Calu3 (cell line): ENCODE measurements around the gene FGF3. TPM values are rescaled to one million over a fixed set of nuclear protein-coding genes. Genes with fewer than 3 reads are reported as not detected.

Experiments
- BruUV-seq: library from RNA; stranded (reverse); fragments of 400-500 nt; replicated peaks from 2 replicates; lab custom pipeline; 2021; lab: Mats Ljungman, UMichigan
- CTCF ChIA-PET: fragments of 300-600 bp; sonication (Branson Sonifier 250); formaldehyde crosslinking; loops from one replicate; lab custom pipeline; 2022; ENCODE audit warnings: antibody characterized with exemption; lab: Charles Lee
- DNase-seq: peaks from one replicate; pipeline ENCODE4 v3.0.0; 2022
- H3K27ac Mint-ChIP-seq: one replicate; pipeline ENCODE4 v1.8.0; 2022; ENCODE audit warnings: mixed read lengths; ENCODE audit not compliant: unreplicated experiment
- H3K27me3 Mint-ChIP-seq: one replicate; pipeline ENCODE4 v1.8.0; 2022; ENCODE audit warnings: mixed read lengths; ENCODE audit not compliant: unreplicated experiment
- H3K36me3 Mint-ChIP-seq: one replicate; pipeline ENCODE4 v1.8.0; 2022; ENCODE audit warnings: mild to moderate bottlenecking, moderate library complexity, mixed read lengths; ENCODE audit not compliant: insufficient read depth, unreplicated experiment
- H3K4me1 Mint-ChIP-seq: one replicate; pipeline ENCODE4 v1.8.0; 2022; ENCODE audit warnings: mild to moderate bottlenecking, low read depth, mixed read lengths; ENCODE audit not compliant: unreplicated experiment
- H3K4me3 Mint-ChIP-seq: one replicate; pipeline ENCODE4 v1.8.0; 2022; ENCODE audit warnings: mild to moderate bottlenecking, low read depth, moderate library complexity, mixed read lengths; ENCODE audit not compliant: unreplicated experiment
- H3K9me3 Mint-ChIP-seq: one replicate; pipeline ENCODE4 v1.8.0; 2022; ENCODE audit warnings: low read depth, mixed read lengths; ENCODE audit not compliant: unreplicated experiment
- intact Hi-C: fragments of 100-400 bp; cut with micrococcal nuclease; formaldehyde crosslinking; loops from one replicate; pipeline ENCODE4 v1.10.0; 2022; ENCODE audit not compliant: unreplicated experiment
- total RNA-seq: library from RNA; stranded (reverse); gene quantifications from 2 replicates; pipeline ENCODE4 v1.2.3, GENCODE V29; 2022
- TF ChIP-seq, protein P1 (sequence below): fragments of 200-600 bp; IDR thresholded peaks from one replicate; pipeline ENCODE4 v1.8.0; 2022; ENCODE audit warnings: antibody characterized with exemption; ENCODE audit not compliant: unreplicated experiment

FGF3 gene
- total RNA-seq, 1 experiment from 2014 or later = not detected

DNA sequence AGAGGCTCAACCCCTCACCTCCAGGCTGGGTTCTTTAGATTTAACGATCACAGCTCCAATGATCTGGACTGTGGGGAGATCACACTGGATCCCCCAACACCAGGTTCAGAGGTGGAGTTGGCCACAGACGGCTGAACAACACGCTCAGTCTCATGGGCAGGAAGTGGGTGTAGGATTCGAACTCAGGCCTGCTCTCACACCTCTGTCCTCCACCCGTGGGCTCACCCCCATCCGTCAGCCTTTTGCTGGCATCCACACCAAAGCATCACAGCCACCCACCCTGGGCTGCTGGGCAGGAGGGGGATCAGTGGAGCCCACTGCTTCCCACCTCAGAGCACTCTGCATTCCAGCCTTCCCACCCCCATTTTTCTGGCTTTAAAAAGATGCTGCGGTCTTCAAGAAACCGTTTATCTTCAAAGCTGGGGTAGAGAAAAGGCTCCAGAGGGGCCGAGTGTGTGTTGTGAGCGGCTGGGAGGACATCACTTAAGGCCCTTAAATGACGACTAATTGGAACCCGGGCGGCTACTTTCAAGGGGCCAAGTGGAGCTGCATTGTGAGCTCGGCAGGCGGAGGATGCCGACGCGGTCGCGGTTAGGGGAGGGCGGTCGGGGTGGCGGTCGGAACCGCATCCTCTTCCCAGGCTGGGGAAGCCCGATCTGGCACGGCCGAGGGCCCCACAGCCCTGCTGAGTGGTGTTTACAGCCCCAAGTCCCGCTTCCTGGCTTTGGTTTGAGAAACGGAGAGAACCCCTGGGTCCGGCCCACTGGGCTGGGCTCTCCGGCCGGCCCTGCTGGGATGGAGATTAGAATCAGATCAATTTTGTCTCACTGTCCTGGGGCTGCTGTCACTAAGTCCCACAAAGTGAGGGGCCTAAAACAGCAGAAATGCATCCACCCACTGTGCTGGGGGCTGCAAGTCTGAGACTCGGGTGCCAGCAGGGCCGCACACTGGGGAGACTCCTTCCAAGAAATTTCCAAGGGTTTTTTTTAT lies 15.9 kb upstream of the FGF3 start:
- Mint-ChIP-seq H3K27ac (no peak overlapping the region), H3K4me3 (no peak overlapping the region), H3K27me3 (peaks cover 13% of the 10 kb centered on the region), H3K4me1 (no peaks in the 10 kb centered on the region), H3K36me3 (no peaks in the 10 kb centered on the region), H3K9me3 (no peaks in the 10 kb centered on the region)
- no peak for DNase-seq
- TF ChIP-seq, protein P1, sequence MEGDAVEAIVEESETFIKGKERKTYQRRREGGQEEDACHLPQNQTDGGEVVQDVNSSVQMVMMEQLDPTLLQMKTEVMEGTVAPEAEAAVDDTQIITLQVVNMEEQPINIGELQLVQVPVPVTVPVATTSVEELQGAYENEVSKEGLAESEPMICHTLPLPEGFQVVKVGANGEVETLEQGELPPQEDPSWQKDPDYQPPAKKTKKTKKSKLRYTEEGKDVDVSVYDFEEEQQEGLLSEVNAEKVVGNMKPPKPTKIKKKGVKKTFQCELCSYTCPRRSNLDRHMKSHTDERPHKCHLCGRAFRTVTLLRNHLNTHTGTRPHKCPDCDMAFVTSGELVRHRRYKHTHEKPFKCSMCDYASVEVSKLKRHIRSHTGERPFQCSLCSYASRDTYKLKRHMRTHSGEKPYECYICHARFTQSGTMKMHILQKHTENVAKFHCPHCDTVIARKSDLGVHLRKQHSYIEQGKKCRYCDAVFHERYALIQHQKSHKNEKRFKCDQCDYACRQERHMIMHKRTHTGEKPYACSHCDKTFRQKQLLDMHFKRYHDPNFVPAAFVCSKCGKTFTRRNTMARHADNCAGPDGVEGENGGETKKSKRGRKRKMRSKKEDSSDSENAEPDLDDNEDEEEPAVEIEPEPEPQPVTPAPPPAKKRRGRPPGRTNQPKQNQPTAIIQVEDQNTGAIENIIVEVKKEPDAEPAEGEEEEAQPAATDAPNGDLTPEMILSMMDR = no peak
- CTCF ChIA-PET = no interaction called here
- BruUV-seq = no TSS peak
- intact Hi-C loops = no loop called here

DNA sequence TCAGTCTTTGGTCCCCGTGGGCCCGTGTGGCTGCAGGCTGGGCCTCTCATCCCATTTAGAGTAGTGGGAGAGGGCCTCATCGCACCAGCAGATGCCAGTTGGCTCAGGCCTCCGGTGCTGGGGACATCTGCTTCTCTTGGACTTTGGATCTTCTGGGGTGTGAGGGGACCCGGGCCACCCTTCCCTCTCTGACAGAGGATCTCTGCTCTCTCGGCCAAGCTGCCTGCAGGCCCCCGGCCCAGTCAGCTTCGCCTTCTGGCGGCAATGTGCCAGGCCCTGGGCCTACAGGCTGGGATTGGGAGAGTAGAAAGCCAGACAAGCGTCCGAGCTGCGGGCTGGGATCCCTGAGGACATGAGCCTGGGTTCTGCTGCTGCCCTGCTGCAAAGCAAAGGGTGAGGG lies 15.0 kb upstream of the FGF3 start:
- no peaks in the 10 kb centered on the region for H3K9me3 Mint-ChIP-seq
- intact Hi-C loops = no loop called here
- no peak overlapping the region for H3K4me3 Mint-ChIP-seq
- CTCF ChIA-PET = no interaction called here
- TF ChIP-seq, protein P1 = no peak
- no peak overlapping the region for H3K27ac Mint-ChIP-seq
- peaks cover under 1% of the 10 kb centered on the region for H3K4me1 Mint-ChIP-seq
- H3K27me3 Mint-ChIP-seq = peaks cover 13% of the 10 kb centered on the region
- H3K36me3 Mint-ChIP-seq = no peaks in the 10 kb centered on the region
- no peak for DNase-seq
- no TSS peak for BruUV-seq

DNA sequence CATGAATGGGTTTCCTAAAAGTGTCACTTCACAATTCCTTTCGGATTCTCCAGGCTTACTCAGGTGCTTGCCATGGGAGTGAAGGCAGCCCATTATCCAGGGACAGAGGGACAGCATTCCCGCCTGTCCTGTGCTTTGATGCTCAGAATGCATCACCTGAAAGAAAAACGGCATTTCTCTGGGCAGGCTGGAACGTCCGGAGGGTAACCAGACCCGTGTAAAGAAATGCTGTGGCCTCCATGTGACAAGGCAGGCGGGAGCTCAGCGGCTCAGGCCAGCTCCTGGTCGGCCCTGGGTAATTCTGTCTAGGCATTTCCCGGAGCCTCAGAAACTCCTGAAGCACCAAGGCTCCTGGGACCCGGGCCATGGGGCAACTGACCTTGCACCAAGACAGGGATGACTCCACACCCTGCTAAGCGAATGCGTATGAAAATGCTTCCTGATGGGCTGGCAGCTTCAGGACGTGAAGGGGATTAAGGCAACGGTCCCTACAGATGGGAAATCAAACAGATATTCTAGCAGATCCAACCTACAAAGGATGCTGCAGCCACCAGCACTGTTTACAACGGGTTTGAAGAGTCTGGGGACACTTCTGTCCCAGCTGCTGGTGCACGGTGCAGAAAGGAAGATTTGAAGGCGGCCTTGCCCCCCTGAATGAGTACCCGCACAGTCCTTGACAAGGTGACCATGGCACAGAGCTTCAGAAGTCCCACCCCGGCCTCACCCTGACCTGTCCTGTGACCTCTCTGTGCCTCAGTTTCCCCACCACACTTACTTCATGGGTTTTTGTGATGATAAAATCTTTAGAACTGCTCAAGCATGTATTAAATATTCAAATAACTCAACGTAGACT lies 13.6 kb upstream of the FGF3 start:
- peaks cover 10% of the 10 kb centered on the region for H3K4me1 Mint-ChIP-seq
- H3K27ac Mint-ChIP-seq = no peak overlapping the region
- peaks cover 13% of the 10 kb centered on the region for H3K27me3 Mint-ChIP-seq
- CTCF ChIA-PET = interaction anchor here (0.6 to 1.3 kb wide), 2 partner anchors 15 to 39 kb away, joined by 3 read pairs; no protein-coding TSS in a partner anchor
- no TSS peak for BruUV-seq
- no peaks in the 10 kb centered on the region for H3K9me3 Mint-ChIP-seq
- H3K4me3 Mint-ChIP-seq = no peak overlapping the region
- intact Hi-C loops = no loop called here
- H3K36me3 Mint-ChIP-seq = no peaks in the 10 kb centered on the region
- TF ChIP-seq, protein P1 = no peak
- DNase-seq = no peak

DNA sequence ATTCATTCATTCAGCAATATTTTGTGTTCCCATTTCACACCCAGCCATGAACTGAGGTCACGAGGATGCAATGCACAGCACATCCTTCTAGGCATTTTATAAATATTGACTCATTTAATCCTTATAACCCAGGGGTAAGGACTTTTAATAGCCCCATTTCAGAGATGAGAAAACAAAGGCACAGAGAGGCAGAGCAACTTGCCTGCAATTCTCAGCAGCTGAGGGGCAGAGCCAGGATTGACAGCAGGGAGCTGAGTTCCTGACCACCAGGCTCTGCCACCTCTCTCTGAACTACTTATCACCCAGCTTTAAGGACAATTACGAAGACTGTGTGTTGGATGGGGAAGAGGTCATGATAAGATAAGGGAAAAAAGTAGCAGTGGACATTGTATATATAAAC lies 12.8 kb upstream of the FGF3 start:
- H3K4me1 Mint-ChIP-seq = peaks cover 10% of the 10 kb centered on the region
- DNase-seq = no peak
- H3K27ac Mint-ChIP-seq = no peak overlapping the region
- H3K36me3 Mint-ChIP-seq = no peaks in the 10 kb centered on the region
- H3K9me3 Mint-ChIP-seq = no peaks in the 10 kb centered on the region
- H3K27me3 Mint-ChIP-seq = peaks cover 13% of the 10 kb centered on the region
- BruUV-seq = no TSS peak
- TF ChIP-seq, protein P1 = no peak
- no peak overlapping the region for H3K4me3 Mint-ChIP-seq
- intact Hi-C loops = no loop called here
- CTCF ChIA-PET = no interaction called here
